ENCODE measurements around the gene PYCARD. TPM values are rescaled to one million over a fixed set of nuclear protein-coding genes. Genes with fewer than 3 reads are reported as not detected.
"Not testable (repeated sequence)": the region's sequence is repeated elsewhere in the genome, so short reads cannot be mapped to it uniquely, and the experiment has no call there.

Gene PYCARD
- polyA plus RNA-seq, 3 donors = 10.3 to 13.1 (median 12.4) TPM

- not testable (repeated sequence) for DNase-seq
These were observed 32.5 kb downstream of the PYCARD start for GRCh38 chr16:31170048-31170447.

GRCh38 chr16:31168848-31169247 is 33.7 kb downstream of the PYCARD start:
- DNase-seq = no peak

GRCh38 chr16:31167315-31167714 is 35.2 kb downstream of the PYCARD start:
- no peak for DNase-seq

- DNase-seq = no peak
These were observed 45.4 kb downstream of the PYCARD start for GRCh38 chr16:31157136-31157535.

Other genes starting within 250 kb of the PYCARD start
- gene SETD1A, start 245.0 kb downstream of the PYCARD start, polyA plus RNA-seq (ENCODE audit: insufficient read length in 3 of 3) = 10 to 100 TPM; 18.7 to 22.6 (median 20.2) TPM
- 10 to 100 TPM in 2 of 3 donors, 1 to 10 TPM in 1; 8.1 to 10.9 (median 10.8) TPM for gene HSD3B7, start 217.6 kb downstream of the PYCARD start, polyA plus RNA-seq (ENCODE audit: insufficient read length in 3 of 3)
- gene STX1B, start 192.1 kb downstream of the PYCARD start, polyA plus RNA-seq (ENCODE audit: insufficient read length in 3 of 3) = 1 to 10 TPM; 1.2 to 2.2 (median 1.7) TPM
- gene STX4, start 169.2 kb downstream of the PYCARD start, polyA plus RNA-seq (ENCODE audit: insufficient read length in 3 of 3) = 10 to 100 TPM; 38.4 to 47.3 (median 45.4) TPM
- 1 to 10 TPM; 5.7 to 7.6 (median 6.4) TPM for gene ZNF668, start 128.5 kb downstream of the PYCARD start, polyA plus RNA-seq (ENCODE audit: insufficient read length in 3 of 3)
- gene ZNF646, start 128.3 kb downstream of the PYCARD start, polyA plus RNA-seq (ENCODE audit: insufficient read length in 3 of 3) = 10 to 100 TPM; 13.2 to 19.0 (median 14.5) TPM
- 1 to 10 TPM; 1.0 to 2.0 (median 1.3) TPM for gene PRSS53, start 113.8 kb downstream of the PYCARD start, polyA plus RNA-seq (ENCODE audit: insufficient read length in 3 of 3)
- gene VKORC1, start 108.0 kb downstream of the PYCARD start, polyA plus RNA-seq (ENCODE audit: insufficient read length in 3 of 3) = 10 to 100 TPM; 64.6 to 86.1 (median 72.4) TPM
- gene BCKDK, start 94.4 kb downstream of the PYCARD start, polyA plus RNA-seq (ENCODE audit: insufficient read length in 3 of 3) = 10 to 100 TPM; 40.4 to 47.7 (median 41.6) TPM
- gene KAT8, start 85.1 kb downstream of the PYCARD start, polyA plus RNA-seq (ENCODE audit: insufficient read length in 3 of 3) = 10 to 100 TPM; 66.4 to 80.5 (median 75.9) TPM
- gene PRSS8, start 67.0 kb downstream of the PYCARD start, polyA plus RNA-seq (ENCODE audit: insufficient read length in 3 of 3) = 10 to 100 TPM; 74.4 to 91.2 (median 75.3) TPM
- 1 to 10 TPM; 1.4 to 2.0 (median 1.7) TPM for gene PRSS36, start 52.7 kb downstream of the PYCARD start, polyA plus RNA-seq (ENCODE audit: insufficient read length in 3 of 3)
- 100 to 1,000 TPM; 689 to 914 (median 729) TPM for gene FUS, start 22.6 kb downstream of the PYCARD start, polyA plus RNA-seq (ENCODE audit: insufficient read length in 3 of 3)
- gene TRIM72, start 11.4 kb upstream of the PYCARD start, polyA plus RNA-seq (ENCODE audit: insufficient read length in 3 of 3) = under 1 TPM; 0.07 to 0.28 (median 0.18) TPM
- gene PYDC1, start 14.4 kb upstream of the PYCARD start, polyA plus RNA-seq (ENCODE audit: insufficient read length in 3 of 3) = not detected
- 1 to 10 TPM; 1.7 to 2.6 (median 2.2) TPM for gene ITGAM, start 57.2 kb upstream of the PYCARD start, polyA plus RNA-seq (ENCODE audit: insufficient read length in 3 of 3)
- gene ITGAX, start 152.4 kb upstream of the PYCARD start, polyA plus RNA-seq (ENCODE audit: insufficient read length in 3 of 3) = 1 to 10 TPM in 1 of 3 donors, under 1 TPM in 2; 0.51 to 1.1 (median 0.83) TPM
- gene ITGAD, start 190.6 kb upstream of the PYCARD start, polyA plus RNA-seq (ENCODE audit: insufficient read length in 3 of 3) = under 1 TPM in 2 of 3 donors, not detected in 1; 0.28 to 0.46 TPM
- 1 to 10 TPM in 2 of 3 donors, under 1 TPM in 1; 0.42 to 1.4 (median 1.1) TPM for gene COX6A2, start 225.6 kb upstream of the PYCARD start, polyA plus RNA-seq (ENCODE audit: insufficient read length in 3 of 3)
- 1 to 10 TPM; 3.2 to 3.3 (median 3.2) TPM for gene ZNF843, start 240.0 kb upstream of the PYCARD start, polyA plus RNA-seq (ENCODE audit: insufficient read length in 3 of 3)